ENCODE data around the gene ADAMTS16.

The ADAMTS16 gene

GRCh38 chr5:5364932-5365331 lies 224.8 kb downstream of the ADAMTS16 start:
- Mint-ChIP-seq H3K27me3 (no peaks in the 10 kb centered on the region), H3K4me3 (no peak overlapping the region), H3K9me3 (no peaks in the 10 kb centered on the region), H3K4me1 (no peaks in the 10 kb centered on the region), H3K36me3 (no peaks in the 10 kb centered on the region), H3K27ac (no peak overlapping the region)
- ATAC-seq (ENCODE audit: low read depth) (no peak), DNase-seq (ENCODE audit: low spot score in 2 of 2) (no peak)

- DNase-seq (ENCODE audit: low spot score in 2 of 2) (no peak), ATAC-seq (ENCODE audit: low read depth) (no peak)
- H3K4me1 Mint-ChIP-seq: no peaks in the 10 kb centered on the region
- H3K36me3 Mint-ChIP-seq: peaks cover 4% of the 10 kb centered on the region
- H3K9me3 Mint-ChIP-seq: no peaks in the 10 kb centered on the region
- H3K27me3 Mint-ChIP-seq: no peaks in the 10 kb centered on the region
- no peak overlapping the region for H3K27ac Mint-ChIP-seq
- no peak overlapping the region for H3K4me3 Mint-ChIP-seq
These were observed 227.6 kb downstream of the ADAMTS16 start for GRCh38 chr5:5367739-5368138.

GRCh38 chr5:5369051-5369605 lies 229.0 kb downstream of the ADAMTS16 start:
- DNase-seq (ENCODE audit: low spot score in 2 of 2) (no peak), ATAC-seq (ENCODE audit: low read depth) (no peak)
- Mint-ChIP-seq H3K9me3 (no peaks in the 10 kb centered on the region), H3K4me1 (no peaks in the 10 kb centered on the region), H3K27me3 (no peaks in the 10 kb centered on the region), H3K36me3 (peaks cover 7% of the 10 kb centered on the region), H3K27ac (no peak overlapping the region), H3K4me3 (no peak overlapping the region)

Data from memory B cell (primary cell).